ENCODE results near the gene GPRC5A.

Gene GPRC5A

GRCh38 chr12:12941450-12942350 is 50.3 kb downstream of the GPRC5A start:
- no peak for DNase-seq (ENCODE audit: low spot score)

- peak; percentile 66 for DNase-seq (ENCODE audit: low spot score)
Measured at GRCh38 chr12:12943586-12944260, 52.4 kb downstream of the GPRC5A start.

DNA sequence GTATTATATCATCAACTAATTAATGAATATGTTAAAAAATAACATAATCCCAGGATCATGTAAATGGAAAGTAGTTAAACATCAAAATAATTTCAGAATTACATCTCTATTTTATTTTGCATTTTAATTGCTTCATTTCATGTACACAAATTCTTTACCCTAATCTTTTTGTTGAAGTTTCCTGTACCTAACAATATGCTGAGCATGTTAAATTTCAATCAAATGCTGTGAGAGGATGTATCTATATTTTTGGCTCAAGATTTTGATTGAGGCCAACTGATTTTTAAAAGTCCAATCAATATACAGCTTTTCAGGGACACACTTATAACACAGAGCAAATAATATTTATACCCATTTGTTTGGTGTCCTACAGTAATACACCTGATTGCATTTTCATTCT is 54.2 kb downstream of the GPRC5A start:
- DNase-seq (ENCODE audit: low spot score): no peak

- peak; percentile 58 for DNase-seq (ENCODE audit: low spot score)
Measured at GRCh38 chr12:12946686-12947355, 55.5 kb downstream of the GPRC5A start.

DNA sequence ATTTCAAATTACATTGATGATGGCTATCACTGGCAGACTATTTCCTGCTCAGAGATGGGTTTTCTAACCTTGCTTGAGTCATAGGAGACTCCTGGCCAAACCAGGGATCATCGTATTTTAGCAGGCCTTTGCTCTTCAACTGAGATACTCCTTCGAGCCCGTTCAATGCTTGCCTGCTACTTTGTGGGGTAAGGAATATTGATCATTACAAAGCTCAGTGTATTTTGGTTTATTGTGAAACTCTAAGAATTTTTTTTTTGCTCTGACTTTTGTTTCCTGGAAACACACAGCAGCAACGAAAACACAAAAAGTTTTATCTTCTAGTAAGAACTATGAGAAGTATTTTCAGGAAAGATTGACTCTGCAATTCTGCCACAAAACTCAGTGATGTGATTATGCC is 56.5 kb downstream of the GPRC5A start:
- no peak for DNase-seq (ENCODE audit: low spot score)

- no peak for DNase-seq (ENCODE audit: low spot score)
Measured at GRCh38 chr12:12951504-12951903, 60.1 kb downstream of the GPRC5A start.

DNA sequence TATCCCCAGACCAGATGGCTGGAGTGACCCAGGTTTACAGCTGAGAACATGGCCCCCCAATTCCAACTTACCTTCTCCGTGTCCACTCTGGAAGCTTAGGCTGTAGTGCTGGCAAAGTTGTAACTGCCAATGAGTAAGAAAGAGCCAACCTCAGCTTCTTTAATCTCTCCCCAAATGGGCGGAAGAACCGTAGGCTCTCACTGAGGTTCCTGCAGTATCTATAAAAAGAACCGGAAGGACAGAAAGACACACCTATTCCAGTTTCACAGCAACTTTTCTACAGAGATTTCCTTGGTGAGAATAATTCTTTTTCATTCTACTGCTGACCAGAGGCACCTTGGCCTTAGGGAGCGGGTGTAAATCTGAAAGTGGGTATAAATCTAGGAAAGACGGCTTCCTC is 60.7 kb downstream of the GPRC5A start, which contains the start of gene GPRC5D:
GPRC5D (minus strand) TSS at position 135 of the 400 bp plus-strand sequence. CDS start 1,786 bp downstream, outside the sequence.
- no peak for DNase-seq (ENCODE audit: low spot score)

- DNase-seq (ENCODE audit: low spot score): no peak
Measured at GRCh38 chr12:12954356-12954755, 63.0 kb downstream of the GPRC5A start.

GRCh38 chr12:12954878-12955625 is 63.7 kb downstream of the GPRC5A start:
- DNase-seq (ENCODE audit: low spot score): no peak

- DNase-seq (ENCODE audit: low spot score): no peak
Measured at GRCh38 chr12:12958886-12959285, 67.5 kb downstream of the GPRC5A start.

- no peak for DNase-seq (ENCODE audit: low spot score)
Measured at GRCh38 chr12:12960639-12961209, 69.4 kb downstream of the GPRC5A start.

- DNase-seq (ENCODE audit: low spot score): no peak
Measured at GRCh38 chr12:12964255-12964654, 72.9 kb downstream of the GPRC5A start.

- no peak for DNase-seq (ENCODE audit: low spot score)
Measured at GRCh38 chr12:12965836-12966235, 74.5 kb downstream of the GPRC5A start.

Measured in AG08395 (cell line).